Endothelial cell of umbilical vein (primary cell): ENCODE measurements around the gene SLC7A11.
A peak's percentile ranks its signal among the peaks of the same experiment; 100 is the strongest.

ENCODE experiments used
- CTCF ChIP-seq, 2 donors: IDR thresholded peaks; 1 replicate in 1 of 2; 2 replicates in 1 of 2; pipeline ENCODE4 v1.5.1; 2011; ENCODE audit warnings: low read length in 2 of 2, mild to moderate bottlenecking in 2 of 2, moderate library complexity in 2 of 2, control low read depth in 1 of 2, inconsistent platforms in 1 of 2, low read depth in 1 of 2; ENCODE audit not compliant: insufficient read depth in 1 of 2; ENCODE audit errors: extremely low read depth in 1 of 2
- EZH2 ChIP-seq: IDR thresholded peaks from 2 replicates; pipeline ENCODE4 v1.6.1; 2012; ENCODE audit warnings: borderline replicate concordance, low read depth, mild to moderate bottlenecking, moderate library complexity, low read length, inconsistent platforms; ENCODE audit not compliant: severe bottlenecking
- JUN ChIP-seq: IDR thresholded peaks from 2 replicates; pipeline ENCODE4 v1.6.1; 2011; ENCODE audit warnings: borderline replicate concordance, low read depth; ENCODE audit not compliant: insufficient read length, insufficient read depth
- MYC ChIP-seq: IDR thresholded peaks from one replicate; pipeline ENCODE4 v1.6.1; 2011; ENCODE audit warnings: mild to moderate bottlenecking, low read depth, low read length
- POLR2A ChIP-seq: IDR thresholded peaks from 2 replicates; pipeline ENCODE4 v1.6.1; 2012; ENCODE audit warnings: low read depth, mild to moderate bottlenecking, control low read depth, low read length
- POLR2AphosphoS5 ChIP-seq: IDR thresholded peaks from 2 replicates; pipeline ENCODE4 v1.6.1; 2012; ENCODE audit warnings: low read depth, mild to moderate bottlenecking, control low read depth, low read length, moderate library complexity; ENCODE audit not compliant: insufficient read depth

GRCh38 chr4:138241281-138242075, 671 bp downstream of the SLC7A11 start:
- TF ChIP-seq CTCF (IDR thresholded peaks at IDR 0.05; ENCODE audit: extremely low read depth in 1 of 2, insufficient read depth in 1 of 2, low read depth in 1 of 2, low read length in 2 of 2) (no peak), POLR2AphosphoS5 (no peak), POLR2A (peak; percentile 58), EZH2 (no peak), JUN (no peak), MYC (no peak)
